Spleen (tissue), 11 donors: ENCODE data around the gene GNG3. TPM values are rescaled to one million over a fixed set of nuclear protein-coding genes. Genes with fewer than 3 reads are reported as not detected.
"Not testable (repeated sequence)": the region's sequence is repeated elsewhere in the genome, so short reads cannot be mapped to it uniquely, and the experiment has no call there.

Experiments
- DNase-seq: peaks from one replicate; pipeline ENCODE4 v3.0.0-alpha.2; 2020
- H3K27ac ChIP-seq, 8 donors: fragments of 200-600 bp; sonication (generic) in 7 of 8; 1 replicate in 4 of 8; 2 replicates in 4 of 8; pipeline versions ENCODE4 v1.5.0 to v1.8.0; 2016 to 2021; ENCODE audit warnings: inconsistent platforms in 4 of 8, mild to moderate bottlenecking in 4 of 8, moderate library complexity in 1 of 8
- H3K27me3 ChIP-seq, 7 donors: fragments of 200-600 bp; sonication (generic) in 6 of 7; replicated peaks in 1 of 7; 1 replicate in 4 of 7; 2 replicates in 3 of 7; pipeline versions ENCODE4 v1.5.0 to v1.8.0; 2016 to 2021; ENCODE audit warnings: inconsistent platforms in 3 of 7, mild to moderate bottlenecking in 1 of 7
- H3K36me3 ChIP-seq, 6 donors: fragments of 200-600 bp; sonication (generic) in 5 of 6; 1 replicate in 4 of 6; 2 replicates in 2 of 6; pipeline versions ENCODE4 v1.5.0 to v1.8.0; 2016 to 2021; ENCODE audit warnings: inconsistent platforms in 2 of 6
- H3K4me1 ChIP-seq, 6 donors: fragments of 200-600 bp; sonication (generic) in 5 of 6; 1 replicate in 3 of 6; 2 replicates in 3 of 6; pipeline versions ENCODE4 v1.5.0 to v1.8.0; 2016 to 2021; ENCODE audit warnings: inconsistent platforms in 3 of 6
- H3K4me3 ChIP-seq, 8 donors: fragments of 200-600 bp; sonication (generic) in 7 of 8; 1 replicate in 4 of 8; 2 replicates in 4 of 8; pipeline versions ENCODE4 v1.5.0 to v1.8.0; 2016 to 2021; ENCODE audit warnings: inconsistent platforms in 4 of 8, mild to moderate bottlenecking in 4 of 8, moderate library complexity in 2 of 8
- H3K9me3 ChIP-seq, 8 donors: fragments of 200-600 bp; sonication (generic) in 7 of 8; 1 replicate in 4 of 8; 2 replicates in 4 of 8; pipeline versions ENCODE4 v1.5.0 to v1.8.0; 2016 to 2021; ENCODE audit warnings: inconsistent platforms in 4 of 8
- CTCF ChIP-seq, 11 experiments: fragments of 200-600 bp in 7 of 11; fragments of 450-650 bp in 4 of 11; sonication (generic) in 4 of 11; IDR thresholded peaks in 8 of 11; conservative IDR thresholded peaks in 3 of 11; 1 replicate in 7 of 11; 2 replicates in 4 of 11; pipeline versions ENCODE4 v1.4.0 to v1.8.0; 2016 to 2021; ENCODE audit warnings: antibody characterized with exemption in 11 of 11, inconsistent platforms in 4 of 11, mild to moderate bottlenecking in 1 of 11
- POLR2A ChIP-seq, 3 donors: fragments of 450-650 bp; IDR thresholded peaks; one replicate each; pipeline ENCODE4 v1.5.1; 2017; ENCODE audit warnings: antibody characterized with exemption in 3 of 3, mild to moderate bottlenecking in 1 of 3
- POLR2AphosphoS5 ChIP-seq, 3 donors: sonication (generic); formaldehyde crosslinking; IDR thresholded peaks; one replicate each; pipeline ENCODE4 v1.5.1; 2017; ENCODE audit warnings: antibody characterized with exemption in 3 of 3
- WGBS, 5 donors: extraction: QIAGEN DNeasy Blood & Tissue Kit in 3 of 5; methylation state at CpG; one replicate each; pipeline versions ENCODE4 v1.1.5 to v1.1.7; 2013 to 2018; 5-methylcytosine and 5-hydroxymethylcytosine counted together
- intact Hi-C: fragments of 100-400 bp; cut with DNase I; formaldehyde crosslinking; loops from one replicate; pipeline ENCODE4 v1.15.0; 2023; ENCODE audit warnings: low total_unique reads
- polyA plus RNA-seq, 3 donors: library from polyadenylated mRNA; stranded (reverse); fragments of 200-250 nt; gene quantifications; one replicate each; pipeline ENCODE4 v1.2.1, GENCODE V29; 2013
- total RNA-seq, 7 donors: library from RNA; depleted of rRNA in 3 of 7; stranded (reverse); fragments of >200 nt in 3 of 7; fragmentation: NEBNext Ultra II Directional in 4 of 7; extraction: Animal tissue kit (Norgen Biotek cat#: 25700) in 4 of 7; gene quantifications; one replicate each; pipeline versions ENCODE4 v1.1.0 to v1.2.1, GENCODE V29; 2016 to 2021
- donor health status: healthy with polysubstance abuse.
- donor health status: DM: no; HTN: no; CAD: no; lungs with moderate emphysema.
- donor health status: DM: no; HTN: no; CAD: no.
- donor health status: Bipolar disorder and iron deficiency.
- donor health status: healthy.
- donor health status: DM: no; HTN: no; CAD: no.
- donor health status: DM: yes; HTN: yes; CAD: no.

Gene GNG3
- total and polyA plus RNA-seq, 10 donors, result 0.12 to 0.13 TPM; not detected in 8

GRCh38 chr11:62727872-62728170, 20.3 kb downstream of the GNG3 start:
- TF ChIP-seq CTCF (IDR thresholded peaks at IDR 0.05 in 8 of 11, conservative IDR thresholded peaks at IDR 0.05 in 3 of 11) (no peak), POLR2AphosphoS5 (IDR thresholded peaks at IDR 0.05) (no peak), POLR2A (IDR thresholded peaks at IDR 0.05) (no peak)
- intact Hi-C loops, result no loop called here
- no peaks in the 10 kb centered on the region for H3K9me3 ChIP-seq
- no peak for DNase-seq
- WGBS, 5 donors, result 0 to 1% (median 0%) methylated on average over 20 of the region's 20 CpGs
- peak overlapping the region; percentile 73 to 99 (median 94) for H3K4me3 ChIP-seq
- peaks cover 3 to 46% (median 16%) of the 10 kb centered on the region in 6 donors for H3K36me3 ChIP-seq
- H3K4me1 ChIP-seq, result peaks cover 30 to 81% (median 67%) of the 10 kb centered on the region in 6 donors
- peak overlapping the region; percentile 78 to 98 (median 96) for H3K27ac ChIP-seq
- no peaks in the 10 kb centered on the region for H3K27me3 ChIP-seq

GRCh38 chr11:62728171-62728988, 20.9 kb downstream of the GNG3 start, which contains the start of gene TTC9C:
TSS of gene TTC9C (plus strand) at chr11:62728486. CDS start at chr11:62728849, 363 bp downstream.
- Histone ChIP-seq H3K36me3 (peaks cover 0 to 46% (median 15%) of the 10 kb centered on the region in 6 donors), H3K9me3 (no peaks in the 10 kb centered on the region), H3K4me1 (peaks cover 30 to 81% (median 66%) of the 10 kb centered on the region in 6 donors), H3K4me3 (peak within 1 kb of the TSS; percentile 73 to 99 (median 94)), H3K27me3 (no peaks in the 10 kb centered on the region), H3K27ac (peak within 1 kb of the TSS; percentile 78 to 98 (median 96))
- intact Hi-C loops, result no loop called here
- 0 to 1% (median 0%) methylated on average over 29 of the region's 29 CpGs for WGBS, 5 donors
- DNase-seq, result peak; percentile 94
- TF ChIP-seq CTCF (IDR thresholded peaks at IDR 0.05 in 8 of 11, conservative IDR thresholded peaks at IDR 0.05 in 3 of 11), result no peak
- TF ChIP-seq POLR2AphosphoS5 (IDR thresholded peaks at IDR 0.05), result peak; percentile 68 to 96 (median 87)
- peak in 1 of 3 donors; percentile 70 for TF ChIP-seq POLR2A (IDR thresholded peaks at IDR 0.05)

- peaks cover 0 to 52% (median 25%) of the 10 kb centered on the region in 6 donors for H3K36me3 ChIP-seq
- H3K4me1 ChIP-seq, result peaks cover 22 to 77% (median 49%) of the 10 kb centered on the region in 6 donors
- H3K27me3 ChIP-seq, intact Hi-C loops, DNase-seq, H3K9me3 ChIP-seq: not testable (repeated sequence)
- 80 to 91% (median 84%) methylated on average over 14 of the region's 14 CpGs for WGBS, 5 donors
- peak overlapping the region in 6 of 8 donors; percentile 79 to 99 (median 94) for H3K4me3 ChIP-seq
- H3K27ac ChIP-seq, result peak overlapping the region in 2 of 8 donors; percentile 96 to 98
Observed at GRCh38 chr11:62730076-62730475, 22.6 kb downstream of the GNG3 start.

- WGBS, 5 donors, result 78 to 87% (median 85%) methylated on average over 2 of the region's 2 CpGs
- H3K36me3 ChIP-seq, result peaks cover 0 to 79% (median 51%) of the 10 kb centered on the region in 6 donors
- intact Hi-C loops, result no loop called here
Observed at GRCh38 chr11:62732830-62733229, 25.4 kb downstream of the GNG3 start.

More at GRCh38 chr11:62732830-62733229, 25.4 kb downstream of the GNG3 start:
- no peak for DNase-seq
- Histone ChIP-seq H3K27me3 (no peaks in the 10 kb centered on the region), H3K4me1 (peaks cover 13 to 61% (median 39%) of the 10 kb centered on the region in 6 donors), H3K4me3 (no peak overlapping the region), H3K9me3 (no peaks in the 10 kb centered on the region), H3K27ac (no peak overlapping the region)
- no peak for TF ChIP-seq CTCF (IDR thresholded peaks at IDR 0.05 in 8 of 11, conservative IDR thresholded peaks at IDR 0.05 in 3 of 11)
- TF ChIP-seq POLR2A (IDR thresholded peaks at IDR 0.05), result no peak
- TF ChIP-seq POLR2AphosphoS5 (IDR thresholded peaks at IDR 0.05), result no peak
